HG03103 (cell line): ENCODE results near the gene FCGR1A.
"Not testable (repeated sequence)": the region's sequence is repeated elsewhere in the genome, so short reads cannot be mapped to it uniquely, and the experiment has no call there.

ENCODE experiments used
- ATAC-seq: cut with Tn5 transposase; IDR thresholded peaks from one replicate; pipeline ENCODE4 v1.9.1; 2021; ENCODE audit warnings: low read depth; ENCODE audit not compliant: unreplicated experiment

FCGR1A gene

DNA sequence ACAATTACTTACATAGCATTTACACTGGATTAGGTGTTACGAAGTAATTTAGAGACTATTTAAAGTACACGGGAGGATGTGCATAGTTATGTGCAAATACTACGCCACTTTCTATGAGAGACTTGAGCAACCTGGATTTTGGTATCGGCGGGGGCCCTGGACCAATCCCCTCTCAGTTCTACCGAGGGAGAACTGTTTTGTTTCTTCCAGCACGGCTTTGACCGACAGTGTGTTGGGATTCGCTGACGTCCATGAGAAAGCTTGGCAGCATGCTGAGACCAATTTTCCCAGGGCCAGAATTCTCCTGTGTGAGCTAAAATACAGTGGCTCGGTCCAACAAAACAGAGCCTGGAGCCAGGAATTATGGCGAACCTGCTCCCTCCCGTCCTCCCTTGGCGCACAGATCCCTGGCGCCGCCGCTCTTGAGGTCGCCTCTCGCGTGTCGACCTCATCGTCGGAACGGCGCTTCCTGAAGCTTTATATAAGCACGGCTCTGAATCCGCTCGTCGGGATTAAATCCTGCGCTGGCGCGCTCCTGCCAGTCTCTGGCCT lies 49.3 kb downstream of the FCGR1A start:
- ATAC-seq, result not testable (repeated sequence)

DNA sequence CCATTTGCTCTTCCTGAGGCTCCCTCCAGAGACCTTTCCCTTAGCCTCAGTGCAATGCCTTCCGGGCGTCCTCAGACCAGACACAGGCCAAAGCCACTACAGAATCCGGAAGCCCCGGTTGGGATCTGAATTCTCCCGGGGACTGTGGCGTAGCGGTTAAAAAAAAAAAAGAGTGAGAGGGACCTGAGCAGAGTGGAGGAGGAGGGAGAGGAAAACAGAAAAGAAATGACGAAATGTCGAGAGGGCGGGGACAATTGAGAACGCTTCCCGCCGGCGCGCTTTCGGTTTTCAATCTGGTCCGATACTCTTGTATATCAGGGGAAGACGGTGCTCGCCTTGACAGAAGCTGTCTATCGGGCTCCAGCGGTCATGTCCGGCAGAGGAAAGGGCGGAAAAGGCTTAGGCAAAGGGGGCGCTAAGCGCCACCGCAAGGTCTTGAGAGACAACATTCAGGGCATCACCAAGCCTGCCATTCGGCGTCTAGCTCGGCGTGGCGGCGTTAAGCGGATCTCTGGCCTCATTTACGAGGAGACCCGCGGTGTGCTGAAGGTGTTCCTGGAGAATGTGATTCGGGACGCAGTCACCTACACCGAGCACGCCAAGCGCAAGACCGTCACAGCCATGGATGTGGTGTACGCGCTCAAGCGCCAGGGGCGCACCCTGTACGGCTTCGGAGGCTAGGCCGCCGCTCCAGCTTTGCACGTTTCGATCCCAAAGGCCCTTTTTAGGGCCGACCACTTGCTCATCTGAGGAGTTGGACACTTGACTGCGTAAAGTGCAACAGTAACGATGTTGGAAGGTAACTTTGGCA lies 50.0 kb downstream of the FCGR1A start:
- ATAC-seq, result peak; percentile 56

DNA sequence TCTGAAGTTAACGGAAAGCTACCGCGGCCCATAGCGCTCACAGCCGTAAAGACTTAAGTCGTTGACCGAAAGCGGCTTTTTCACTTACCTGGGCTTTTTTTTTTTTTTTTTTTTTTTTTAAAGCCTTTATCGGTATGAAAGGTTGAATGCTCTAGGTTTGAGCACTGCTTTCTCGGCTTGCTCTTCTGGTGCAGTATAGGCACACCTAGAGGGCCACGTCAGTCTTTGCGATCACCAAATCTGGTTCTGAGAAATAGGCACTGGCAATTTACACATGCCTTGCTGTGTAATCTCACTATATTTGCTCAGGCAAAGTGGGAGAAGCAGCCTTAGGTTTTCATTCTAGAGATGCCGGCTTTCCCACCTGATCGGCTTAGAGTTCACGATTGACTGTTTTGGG lies 50.6 kb downstream of the FCGR1A start:
- not testable (repeated sequence) for ATAC-seq

DNA sequence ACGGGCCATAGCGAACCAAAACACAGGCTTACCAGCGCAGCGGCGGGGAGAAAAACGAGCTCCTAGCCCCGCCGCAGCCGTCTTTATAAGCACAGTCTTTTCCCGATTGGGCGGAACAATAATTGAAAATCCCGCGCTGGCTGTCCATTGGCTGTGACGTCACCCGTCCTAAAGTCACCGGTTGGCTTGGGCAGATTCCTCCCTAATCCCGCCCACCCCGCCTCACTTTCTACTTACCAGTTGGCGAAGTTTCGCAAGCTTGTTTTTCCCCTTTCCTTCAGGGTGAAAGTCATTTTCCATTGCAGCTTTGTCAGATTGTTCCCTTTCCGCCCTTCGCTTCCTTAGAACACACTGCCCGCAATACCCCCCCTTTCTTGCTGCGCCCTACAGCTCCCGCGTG lies 58.7 kb downstream of the FCGR1A start:
- ATAC-seq, result not testable (repeated sequence)
